ENCODE measurements around the gene TMA7. TPM values are rescaled to one million over a fixed set of nuclear protein-coding genes. Genes with fewer than 3 reads are reported as not detected.

TMA7 gene
- total RNA-seq, 1 donor from 2014 or later, result 510 TPM

GRCh38 chr3:48467473-48468267 lies 27.6 kb downstream of the TMA7 start:
- no peaks in the 10 kb centered on the region for H3K9me3 ChIP-seq (ENCODE audit: low read depth)
- H3K4me3 ChIP-seq, result no peak overlapping the region
- H3K9me3 Mint-ChIP-seq, result no peaks in the 10 kb centered on the region
- H3K9ac ChIP-seq, result no peak overlapping the region
- peaks cover 5% of the 10 kb centered on the region for H3K27me3 Mint-ChIP-seq (ENCODE audit: insufficient read depth, low read depth)
- peaks cover 21% of the 10 kb centered on the region for H3K4me1 ChIP-seq
- H3K4me2 ChIP-seq, result no peak overlapping the region
- peaks cover 36% of the 10 kb centered on the region for H3K4me1 Mint-ChIP-seq
- peaks cover 28% of the 10 kb centered on the region for H3F3A ChIP-seq (ENCODE audit: low read depth)
- no peak for DNase-seq (ENCODE audit: low spot score)
- H3K4me3 Mint-ChIP-seq, result peak overlapping the region; percentile 19
- no peak for TF ChIP-seq EZH2 (IDR thresholded peaks at IDR 0.05)
- no peak for TF ChIP-seq EZH2phosphoT487 (IDR thresholded peaks at IDR 0.05)
- no peak for TF ChIP-seq CTCF (IDR thresholded peaks at IDR 0.05)
- peaks cover 16% of the 10 kb centered on the region for H3K36me3 Mint-ChIP-seq
- no peak overlapping the region for H2AFZ ChIP-seq (replicated peaks)
- H4K20me1 ChIP-seq (ENCODE audit: low read depth), result no peaks in the 10 kb centered on the region
- no peaks in the 10 kb centered on the region for H3K27me3 ChIP-seq
- peak overlapping the region; percentile 52 for H3K27ac ChIP-seq
- peaks cover 27% of the 10 kb centered on the region for H3K79me2 ChIP-seq (ENCODE audit: low read depth)
- H3K36me3 ChIP-seq, result no peaks in the 10 kb centered on the region
- H3K27ac Mint-ChIP-seq, result peak overlapping the region; percentile 9

GRCh38 chr3:48468329-48468731 lies 28.3 kb downstream of the TMA7 start:
- Histone ChIP-seq H3K36me3 (no peaks in the 10 kb centered on the region), H3K4me1 (peaks cover 23% of the 10 kb centered on the region)
- H3K9me3 Mint-ChIP-seq, result no peaks in the 10 kb centered on the region

GRCh38 chr3:48469046-48469915 lies 29.2 kb downstream of the TMA7 start:
- no peak overlapping the region for H2AFZ ChIP-seq (replicated peaks)
- H3K27ac ChIP-seq, result no peak overlapping the region
- Mint-ChIP-seq H3K9me3 (no peaks in the 10 kb centered on the region), H3K27ac (no peak overlapping the region), H3K36me3 (peaks cover 16% of the 10 kb centered on the region), H3K27me3 (ENCODE audit: insufficient read depth, low read depth) (peaks cover 2% of the 10 kb centered on the region), H3K4me1 (peaks cover 48% of the 10 kb centered on the region), H3K4me3 (peak overlapping the region; percentile 50)
- H3K27me3 ChIP-seq, result no peaks in the 10 kb centered on the region
- DNase-seq (ENCODE audit: low spot score), result no peak
- no peaks in the 10 kb centered on the region for H3K36me3 ChIP-seq
- peaks cover 30% of the 10 kb centered on the region for H3K79me2 ChIP-seq (ENCODE audit: low read depth)
- no peak overlapping the region for H3K4me2 ChIP-seq
- H3K9me3 ChIP-seq (ENCODE audit: low read depth), result no peaks in the 10 kb centered on the region
- H3K4me3 ChIP-seq, result no peak overlapping the region
- no peaks in the 10 kb centered on the region for H4K20me1 ChIP-seq (ENCODE audit: low read depth)
- peaks cover 42% of the 10 kb centered on the region for H3F3A ChIP-seq (ENCODE audit: low read depth)
- TF ChIP-seq CTCF (IDR thresholded peaks at IDR 0.05) (no peak), EZH2 (IDR thresholded peaks at IDR 0.05) (no peak), EZH2phosphoT487 (IDR thresholded peaks at IDR 0.05) (no peak)
- peaks cover 29% of the 10 kb centered on the region for H3K4me1 ChIP-seq
- H3K9ac ChIP-seq, result no peak overlapping the region

More at GRCh38 chr3:48468329-48468731, 28.3 kb downstream of the TMA7 start:
- Mint-ChIP-seq H3K4me1 (peaks cover 43% of the 10 kb centered on the region), H3K36me3 (peaks cover 16% of the 10 kb centered on the region), H3K4me3 (peak overlapping the region; percentile 19), H3K27ac (peak overlapping the region; percentile 9), H3K27me3 (ENCODE audit: insufficient read depth, low read depth) (peaks cover 2% of the 10 kb centered on the region)
- Histone ChIP-seq H3K27ac (peak overlapping the region; percentile 66), H3F3A (ENCODE audit: low read depth) (peaks cover 33% of the 10 kb centered on the region), H3K79me2 (ENCODE audit: low read depth) (peaks cover 30% of the 10 kb centered on the region), H3K4me2 (no peak overlapping the region), H2AFZ (replicated peaks) (no peak overlapping the region), H4K20me1 (ENCODE audit: low read depth) (no peaks in the 10 kb centered on the region), H3K9me3 (ENCODE audit: low read depth) (no peaks in the 10 kb centered on the region), H3K27me3 (no peaks in the 10 kb centered on the region), H3K4me3 (no peak overlapping the region), H3K9ac (no peak overlapping the region)
- TF ChIP-seq EZH2phosphoT487 (IDR thresholded peaks at IDR 0.05), result no peak
- no peak for DNase-seq (ENCODE audit: low spot score)

Measured in neural progenitor cell (in vitro differentiated cells).